OCI-M1 (cell line): ENCODE measurements around the gene SLC4A4.

Experiments
- DNase-seq: peaks from one replicate; lab custom pipeline; 2025; lab: John Stamatoyannopoulos, UW

SLC4A4 gene

DNA sequence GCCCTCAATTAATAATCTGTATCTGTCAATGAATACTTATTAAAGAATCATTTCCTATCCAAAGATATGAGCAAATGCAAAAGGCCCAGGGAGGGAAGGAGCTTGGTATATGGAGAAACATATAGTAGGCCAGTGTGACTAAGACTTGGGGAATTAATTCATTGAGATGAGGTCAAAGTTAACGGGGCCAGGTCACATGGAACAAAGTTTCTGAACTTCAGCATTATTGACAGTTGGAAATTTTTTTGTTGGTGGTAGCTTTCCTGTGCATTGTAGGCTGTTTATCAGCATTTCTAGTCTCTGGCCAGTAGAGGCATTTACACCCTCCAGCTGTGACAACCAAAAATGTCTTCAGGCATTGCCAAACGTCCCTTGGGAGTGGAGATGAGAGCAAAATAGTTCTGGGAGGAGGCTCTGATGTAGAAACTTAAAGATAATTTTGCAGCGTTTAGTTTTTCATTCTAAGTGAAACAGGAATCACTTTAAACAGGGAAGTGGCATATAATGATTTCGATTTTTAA, 202.0 kb downstream of the SLC4A4 start:
- DNase-seq = peak; percentile 19

DNA sequence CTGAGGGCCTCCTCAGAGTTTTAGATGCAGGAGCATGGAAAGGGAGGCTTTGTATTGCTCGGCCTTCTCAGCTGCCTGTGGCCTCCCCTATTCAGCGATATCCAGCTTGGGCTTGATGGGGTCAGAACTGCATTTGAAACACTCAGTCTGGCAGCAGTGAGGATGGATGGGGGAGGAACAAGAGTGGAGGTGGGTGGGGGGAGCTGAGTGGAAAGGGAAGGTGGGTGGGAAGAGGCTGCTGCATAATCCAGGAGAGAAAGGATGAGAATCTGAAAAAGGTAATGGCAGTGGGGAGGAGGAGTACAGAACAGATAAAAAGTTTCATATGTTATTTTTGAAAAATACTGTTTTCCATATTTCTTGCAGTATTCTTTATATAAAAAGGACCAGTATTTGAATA, 202.7 kb downstream of the SLC4A4 start:
- no peak for DNase-seq

DNA sequence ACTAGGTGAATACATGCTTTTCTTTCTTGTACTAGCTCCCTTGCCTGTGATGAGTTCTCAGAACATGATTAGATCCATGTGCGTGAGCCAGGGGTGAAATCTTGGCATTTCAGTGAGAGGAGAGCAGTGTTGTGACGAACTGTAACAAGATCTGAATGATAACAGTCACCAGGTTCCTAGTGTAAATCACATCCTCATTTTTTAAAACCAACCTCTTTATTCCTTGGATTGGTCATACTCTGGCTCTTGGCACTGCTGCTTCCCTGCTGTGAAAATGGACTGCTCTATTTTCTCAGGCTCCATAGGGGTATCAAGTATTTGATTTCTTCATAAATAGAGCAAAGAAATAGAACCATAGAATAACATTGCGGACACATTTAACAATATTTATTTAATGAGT, 206.3 kb downstream of the SLC4A4 start:
- no peak for DNase-seq

DNA sequence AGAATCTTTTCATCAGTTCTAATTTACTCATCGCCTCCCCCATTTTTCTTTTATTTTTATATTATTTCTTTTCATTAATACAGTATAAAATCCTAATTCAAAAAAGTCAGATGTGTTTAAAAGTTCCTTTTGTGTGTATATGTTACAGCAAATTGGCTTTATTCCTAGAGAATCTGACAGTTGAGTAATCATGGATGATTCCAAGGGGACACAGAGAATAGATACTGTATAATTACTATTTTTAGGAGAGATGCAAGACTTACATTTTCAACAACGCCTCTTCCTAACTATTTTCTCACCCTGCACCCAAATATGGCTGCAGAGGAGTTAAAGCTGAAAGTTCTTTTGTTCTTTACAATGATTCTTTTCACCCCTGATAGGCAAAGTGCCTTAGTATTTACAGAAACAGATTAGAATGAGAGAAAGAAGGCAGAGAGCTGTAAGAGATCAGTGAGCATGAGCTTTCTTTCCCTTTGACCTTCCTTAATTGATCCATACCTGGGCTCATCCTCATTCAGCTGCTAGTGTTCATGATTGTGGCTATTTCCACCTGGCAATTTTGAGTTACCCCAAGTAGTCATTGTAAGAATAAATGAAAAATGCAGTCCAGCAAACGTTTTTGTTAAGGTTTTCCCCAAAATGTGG, 210.8 kb downstream of the SLC4A4 start:
- DNase-seq = no peak

DNA sequence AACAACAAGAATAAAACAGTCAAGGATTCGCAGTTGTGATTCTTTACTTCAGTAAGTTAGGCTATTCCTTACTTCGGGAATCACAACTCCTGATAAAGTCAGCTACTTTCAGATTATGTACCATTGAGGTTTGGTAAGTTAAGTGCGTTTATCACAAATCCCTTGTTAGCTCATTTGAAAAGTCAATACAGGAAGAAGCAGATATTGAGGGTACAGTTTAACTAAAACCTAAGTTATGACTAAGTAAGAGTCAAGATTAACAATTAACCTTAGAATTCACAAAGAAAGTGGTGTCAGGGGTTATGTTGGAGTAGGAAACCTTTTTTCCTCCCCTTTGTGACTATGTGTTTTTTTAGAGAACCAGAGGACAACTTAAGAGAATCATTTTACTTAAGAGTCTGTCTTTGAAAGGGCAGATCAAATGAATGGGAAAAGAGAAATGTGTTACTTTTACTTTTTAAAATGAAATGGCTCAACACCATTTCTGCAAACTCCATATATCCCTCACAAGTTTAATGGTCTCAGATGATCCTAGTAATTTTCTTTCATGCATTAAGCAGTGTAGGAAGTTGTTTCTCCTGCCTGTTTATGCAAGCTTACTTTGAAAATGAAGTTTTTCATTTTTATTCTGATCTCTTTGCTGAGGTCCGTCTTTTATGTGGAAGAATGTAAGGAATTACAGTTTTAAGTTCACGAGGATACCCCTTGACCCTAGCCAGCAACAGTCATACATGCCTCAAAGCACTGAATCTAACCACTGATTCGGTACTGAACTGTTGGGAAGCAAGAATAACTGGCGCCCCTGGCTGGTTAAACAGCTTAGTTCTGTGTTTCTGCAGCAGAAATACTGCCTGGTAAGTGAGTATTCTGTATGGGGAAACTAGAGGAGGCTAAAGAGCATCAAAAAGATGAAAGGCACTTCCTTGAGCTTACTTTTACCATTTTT, 211.7 kb downstream of the SLC4A4 start:
- DNase-seq = peak; percentile 33

DNA sequence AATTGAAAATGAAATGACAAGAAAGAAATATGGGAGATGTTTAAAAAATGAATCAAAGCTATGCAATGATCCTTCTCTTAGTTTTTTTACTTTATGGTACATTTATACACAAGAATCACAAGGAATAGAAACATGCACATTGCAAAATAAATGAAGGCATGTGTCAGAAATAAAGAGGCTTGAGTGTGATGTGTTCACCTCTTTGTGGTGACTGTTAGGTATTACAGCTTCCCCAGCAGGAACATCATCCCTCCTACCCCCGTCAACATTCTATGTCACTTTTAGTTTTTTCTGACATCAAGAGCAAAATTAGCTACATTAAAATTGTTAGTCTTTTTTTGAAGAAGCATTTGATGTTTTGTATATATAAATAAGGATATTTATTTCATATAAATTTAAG, 214.8 kb downstream of the SLC4A4 start:
- peak; percentile 50 for DNase-seq

DNA sequence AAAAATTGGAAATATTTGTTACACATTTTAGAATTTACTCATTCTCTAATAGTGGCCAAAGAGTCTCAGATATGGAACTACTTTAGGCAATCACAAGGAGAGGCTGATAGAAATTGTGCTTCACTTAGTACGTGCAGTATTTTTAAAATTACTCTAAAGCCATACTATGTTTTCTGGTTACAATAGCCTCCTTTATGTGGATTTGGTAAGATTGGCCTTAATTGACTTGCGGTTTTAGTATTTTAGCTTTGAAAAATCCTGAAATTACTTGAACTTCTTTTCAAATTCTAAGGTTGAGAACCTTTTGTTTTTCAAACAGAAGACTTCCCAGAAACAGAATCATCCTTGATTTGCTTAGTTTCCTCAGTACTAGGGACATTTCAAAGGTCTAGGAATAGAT, 215.2 kb downstream of the SLC4A4 start:
- DNase-seq = no peak

DNA sequence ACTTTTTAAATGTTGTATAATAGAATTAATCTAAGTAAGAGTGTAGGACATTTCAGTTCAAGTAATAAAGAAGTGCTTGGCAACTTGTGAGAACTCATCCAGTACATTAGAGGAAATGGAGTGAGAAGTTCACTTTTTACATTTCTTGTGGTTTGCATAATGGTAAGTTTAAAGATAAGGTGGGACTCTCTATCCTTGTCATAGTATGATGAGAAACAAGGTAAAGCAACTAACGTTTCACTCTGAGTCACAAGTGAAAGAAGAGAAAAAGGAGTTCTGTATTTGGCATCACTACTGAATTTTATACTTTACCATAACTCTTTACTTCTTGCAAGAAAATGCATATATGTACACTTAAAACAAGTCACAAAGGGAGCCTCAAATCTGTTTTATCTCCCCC, 219.4 kb downstream of the SLC4A4 start:
- peak; percentile 20 for DNase-seq

DNA sequence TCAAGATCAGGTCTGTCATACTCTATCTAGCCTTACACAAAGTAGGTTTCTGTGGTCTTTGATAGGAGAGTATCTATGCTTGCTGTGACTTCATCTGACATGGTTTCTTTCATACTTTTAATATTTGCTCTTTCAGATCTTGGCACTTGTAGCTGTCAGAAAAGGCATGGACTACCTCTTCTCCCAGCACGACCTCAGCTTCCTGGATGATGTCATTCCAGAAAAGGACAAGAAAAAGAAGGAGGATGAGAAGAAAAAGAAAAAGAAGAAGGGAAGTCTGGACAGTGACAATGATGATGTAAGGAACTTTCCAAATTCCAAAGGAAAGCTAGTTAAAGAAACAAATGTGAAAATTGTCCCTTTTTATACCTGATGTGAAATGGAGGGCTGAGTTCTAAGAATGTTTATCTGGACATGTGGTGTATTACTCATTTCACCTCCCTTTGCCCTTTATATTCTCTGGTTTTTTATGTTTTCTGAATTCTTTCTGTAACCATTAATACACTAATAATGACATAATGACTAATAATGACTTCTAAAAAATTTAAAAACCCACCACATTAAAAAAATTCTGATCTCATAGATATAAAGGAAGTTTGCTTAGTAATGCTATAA, 221.2 kb downstream of the SLC4A4 start:
- peak; percentile 29 for DNase-seq

DNA sequence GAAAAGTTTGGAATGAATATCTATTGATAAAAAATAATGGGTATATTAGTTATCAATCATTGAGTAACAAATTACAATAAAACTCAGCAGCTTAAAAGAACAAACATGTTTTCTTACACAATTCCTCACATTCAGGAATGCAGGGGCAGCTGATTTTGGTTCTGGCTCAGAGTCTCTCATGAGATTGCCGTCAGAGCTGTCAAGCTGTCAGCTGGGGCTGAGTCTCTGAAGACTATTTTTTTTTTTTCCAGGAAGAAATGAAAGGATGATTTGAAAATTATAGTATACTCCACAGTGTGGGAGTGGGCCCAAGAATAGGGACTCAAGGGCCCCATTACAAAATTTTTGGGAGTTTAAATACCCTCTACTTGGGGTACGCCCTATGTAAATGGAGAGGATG, 226.0 kb downstream of the SLC4A4 start:
- no peak for DNase-seq

DNA sequence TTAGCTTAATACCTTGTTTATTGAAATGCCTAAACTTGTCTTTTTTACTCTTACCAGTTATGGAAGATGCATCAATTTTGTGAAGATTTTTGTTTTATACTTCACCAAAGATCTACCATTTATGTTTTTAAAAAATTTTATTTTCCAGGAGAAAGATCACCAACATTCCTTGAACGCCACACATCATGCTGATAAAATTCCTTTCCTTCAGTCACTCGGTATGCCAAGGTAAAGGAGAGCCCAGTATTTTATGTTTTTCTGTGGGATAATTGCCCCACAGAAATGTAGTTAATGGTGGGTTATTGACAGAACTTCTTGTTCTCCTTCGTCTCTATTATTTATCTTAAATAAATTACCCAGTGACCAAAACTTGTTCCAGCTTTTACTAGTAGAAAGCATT, 228.0 kb downstream of the SLC4A4 start:
- no peak for DNase-seq

DNA sequence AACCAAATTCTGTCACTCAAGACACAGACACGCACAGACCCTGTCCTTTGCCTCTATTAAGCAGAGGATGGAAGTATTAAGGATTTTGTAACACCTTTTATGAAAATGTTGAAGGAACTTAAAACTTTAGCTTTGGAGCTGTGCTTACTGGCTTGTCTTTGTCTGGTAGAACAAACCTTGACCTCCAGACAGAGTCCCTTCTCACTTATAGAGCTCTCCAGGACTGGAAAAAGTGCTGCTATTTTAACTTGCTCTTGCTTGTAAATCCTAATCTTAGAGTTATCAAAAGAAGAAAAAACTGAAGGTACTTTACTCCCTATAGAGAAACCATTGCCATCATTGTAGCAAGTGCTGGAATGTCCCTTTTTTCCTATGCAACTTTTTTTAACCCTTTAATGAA, 229.3 kb downstream of the SLC4A4 start:
- no peak for DNase-seq

DNA sequence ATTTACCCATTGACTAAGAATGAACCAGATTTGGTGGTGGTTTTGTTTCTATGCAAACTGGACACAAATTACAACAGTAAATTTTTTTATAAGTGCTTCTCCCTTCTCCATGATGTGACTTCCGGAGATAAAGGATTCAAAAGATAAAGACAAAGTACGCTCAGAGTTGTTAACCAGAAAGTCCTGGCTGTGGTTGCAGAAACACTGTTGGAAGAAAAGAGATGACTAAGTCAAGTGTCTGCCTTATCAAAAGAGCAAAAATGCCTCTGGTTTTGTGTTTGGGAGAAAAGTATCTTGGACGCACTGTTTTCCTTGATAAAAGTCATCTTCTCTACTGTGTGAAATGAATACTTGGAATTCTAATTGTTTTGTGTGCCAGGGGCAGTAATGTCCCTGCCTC, 231.7 kb downstream of the SLC4A4 start:
- DNase-seq = peak; percentile 74

DNA sequence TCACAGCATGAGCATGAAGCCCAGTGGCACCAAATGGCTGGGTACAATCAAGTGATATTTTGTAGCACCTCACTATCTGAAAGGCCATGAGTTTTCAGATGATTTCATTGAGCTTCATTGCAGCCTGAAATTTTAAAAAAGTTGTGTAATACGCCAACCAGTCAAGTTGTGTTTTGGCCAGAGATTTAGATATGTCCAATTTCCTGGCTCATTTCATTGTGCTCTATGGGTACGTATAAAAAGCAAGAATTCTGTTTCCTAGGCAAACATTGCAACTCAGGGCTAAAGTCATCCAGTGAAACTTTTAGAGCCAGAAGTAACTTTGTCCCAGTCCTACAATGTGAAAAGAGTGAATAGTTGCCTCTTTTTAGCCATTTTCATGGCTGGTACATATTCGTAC, 232.5 kb downstream of the SLC4A4 start:
- no peak for DNase-seq

DNA sequence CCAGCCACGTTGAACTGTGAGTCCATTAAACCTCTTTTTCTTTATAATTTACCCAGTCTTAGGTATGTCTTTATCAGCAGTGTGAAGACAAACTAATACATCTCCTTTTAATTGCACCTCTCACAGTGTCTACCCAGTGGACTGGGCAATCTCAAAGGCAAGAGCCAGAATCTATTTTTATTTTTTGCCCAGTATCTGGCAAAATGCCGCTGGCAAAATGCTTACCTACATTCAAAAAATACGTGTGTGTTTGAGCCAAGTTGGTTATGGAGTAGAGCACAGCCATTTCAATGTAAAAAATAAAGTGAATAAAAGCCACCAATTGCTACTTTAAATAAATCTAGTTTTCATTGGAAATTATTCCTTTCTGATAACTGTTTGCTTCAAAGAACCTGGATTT, 245.2 kb downstream of the SLC4A4 start:
- DNase-seq = no peak

DNA sequence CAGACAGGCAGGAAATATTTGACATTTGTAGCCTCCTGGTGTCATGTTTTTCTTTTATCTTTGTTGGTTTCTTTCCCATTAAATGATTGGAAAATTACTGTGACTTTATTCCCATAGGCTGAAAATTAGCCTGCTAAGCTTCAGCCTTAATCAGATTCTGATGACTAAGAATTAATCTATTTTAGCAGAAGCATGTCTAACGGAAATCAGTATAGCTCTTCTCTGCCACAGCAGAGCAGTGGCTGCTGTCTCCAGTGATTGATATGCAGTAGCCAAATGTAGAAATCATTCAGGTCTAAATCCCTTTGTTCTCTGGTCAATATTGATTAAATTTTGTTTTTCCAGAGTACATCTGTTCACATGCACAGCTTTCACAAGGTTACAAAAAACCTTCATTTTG, 245.8 kb downstream of the SLC4A4 start:
- DNase-seq = no peak

DNA sequence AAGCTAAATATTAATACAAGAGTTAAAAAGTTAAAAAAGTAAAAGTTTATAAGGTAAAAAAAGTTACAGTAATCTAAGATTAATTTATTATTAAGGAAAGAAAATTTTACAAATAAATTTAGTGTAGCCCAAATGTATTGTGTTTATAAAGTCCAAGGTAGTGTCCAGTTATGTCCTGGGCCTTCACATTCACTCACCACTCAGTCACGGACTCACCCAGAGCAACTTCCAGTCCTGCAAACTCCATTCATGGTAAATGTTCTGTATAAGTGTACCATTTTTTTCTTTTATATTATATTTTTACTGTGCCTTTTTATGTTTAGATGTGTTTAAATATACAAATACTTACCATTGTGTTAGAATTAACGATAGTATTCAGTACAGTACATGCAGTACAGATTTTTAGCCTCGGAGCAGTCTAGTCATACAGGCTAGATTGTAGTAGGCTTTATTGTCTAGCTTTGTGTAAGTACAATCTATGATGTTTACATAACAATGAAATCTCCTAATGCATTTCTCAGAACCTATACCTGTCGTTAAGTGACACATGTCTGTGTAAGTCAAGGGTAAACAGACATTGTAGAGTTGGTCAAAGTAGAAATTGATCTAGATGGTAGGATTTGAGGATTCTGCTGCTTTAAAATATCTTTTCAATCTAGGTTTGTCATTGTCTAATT, 247.4 kb downstream of the SLC4A4 start:
- DNase-seq = no peak

DNA sequence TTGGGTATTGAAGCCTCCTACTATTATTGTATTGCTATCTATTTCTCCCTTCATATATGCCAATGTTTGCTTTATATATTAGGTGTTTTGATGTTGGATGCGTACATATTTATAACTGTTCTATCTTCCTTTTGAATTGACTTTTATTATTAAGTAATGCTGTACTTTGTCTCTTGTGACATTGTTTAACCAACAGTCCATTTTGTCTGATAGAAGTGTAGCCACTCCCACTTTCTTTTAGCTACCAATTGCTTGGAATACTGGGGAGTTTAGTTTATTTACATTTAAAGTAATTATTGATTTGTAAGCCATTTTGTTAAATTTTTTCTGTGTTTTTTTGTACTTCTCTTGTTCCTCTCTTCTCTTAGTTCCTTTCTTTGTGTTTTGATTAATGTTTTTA, 249.2 kb downstream of the SLC4A4 start:
- DNase-seq = no peak

DNA sequence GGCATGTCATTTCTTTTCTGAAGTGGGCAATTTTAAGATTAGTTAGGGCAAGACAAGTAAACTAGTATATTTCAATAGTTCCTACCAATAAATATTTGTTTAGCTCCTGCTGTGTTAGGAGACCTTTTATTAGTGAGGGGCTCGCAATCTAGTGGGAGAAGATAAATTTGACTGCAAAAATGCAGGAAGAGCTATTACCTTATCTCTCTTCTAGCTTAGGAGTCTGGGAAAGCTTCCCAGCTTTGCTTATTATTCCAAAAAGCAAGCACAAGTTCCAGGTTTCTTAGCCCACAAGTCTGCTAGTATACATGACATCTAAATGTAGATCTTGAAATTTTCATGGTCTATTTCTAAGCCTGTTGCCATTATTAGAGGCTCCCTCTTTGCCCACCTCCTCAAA, 254.0 kb downstream of the SLC4A4 start:
- no peak for DNase-seq

DNA sequence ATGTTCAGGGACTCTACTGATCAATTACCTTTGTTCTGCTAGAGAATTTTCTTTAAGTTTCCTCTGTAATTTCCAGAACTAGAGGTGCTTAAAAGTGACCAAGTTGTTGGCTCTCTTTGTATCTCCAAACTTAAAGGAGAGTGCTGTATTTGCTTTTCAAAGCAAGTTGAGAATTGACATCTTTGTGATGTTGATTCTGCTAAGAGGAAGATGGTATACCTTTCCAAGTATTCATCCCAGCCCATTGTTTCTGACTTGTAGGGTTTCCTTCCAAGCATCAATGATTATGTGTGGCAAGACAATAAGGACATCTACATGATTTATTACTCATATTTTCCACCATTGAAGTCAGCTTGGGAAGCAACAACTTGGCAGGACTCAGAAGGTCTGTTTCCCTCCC, 254.5 kb downstream of the SLC4A4 start:
- DNase-seq = no peak

DNA sequence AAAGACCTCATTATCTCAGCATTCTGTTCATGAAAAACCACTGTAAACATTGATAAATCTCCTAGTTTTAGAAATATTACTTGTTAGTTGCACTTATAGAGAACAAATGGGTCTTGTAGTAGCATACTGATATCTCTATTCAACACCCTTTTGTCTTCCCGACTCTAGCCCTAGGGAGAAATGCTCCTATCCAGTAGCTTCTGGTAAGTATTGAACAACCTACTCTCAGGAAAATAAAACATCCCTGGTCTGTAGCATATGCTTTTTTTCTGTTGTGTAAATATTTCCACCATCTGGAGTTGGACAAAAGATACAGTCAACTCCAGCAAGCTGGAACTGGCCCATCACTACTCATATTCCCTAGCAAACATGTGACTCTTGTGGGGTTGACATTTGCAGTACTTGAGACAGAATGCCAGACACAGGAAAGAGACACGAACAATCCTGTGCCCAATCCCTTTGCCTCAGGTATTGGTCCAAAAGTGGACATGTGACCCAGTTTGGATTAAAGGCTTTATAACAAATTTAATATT, 256.8 kb downstream of the SLC4A4 start:
- DNase-seq = no peak

DNA sequence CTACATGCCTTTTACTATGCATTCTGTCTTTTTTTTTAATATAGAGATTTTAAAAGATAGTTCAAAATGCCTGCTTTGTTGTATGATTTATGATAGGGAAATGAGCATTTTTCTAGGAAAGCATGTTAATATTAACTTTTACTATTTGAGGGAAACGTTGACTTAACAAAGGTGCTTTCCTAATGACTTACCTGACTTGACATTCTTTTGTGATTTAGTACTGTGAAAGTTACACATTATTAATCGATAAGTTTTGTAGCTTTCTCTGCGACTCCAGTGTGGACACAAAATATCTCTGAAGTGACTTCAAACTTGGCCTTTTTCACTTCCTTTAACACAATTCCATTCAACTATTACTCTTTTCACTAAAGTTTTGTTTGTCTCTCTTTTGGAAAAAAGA, 260.8 kb downstream of the SLC4A4 start:
- DNase-seq = no peak
